Measurements from ENCODE around the gene KRT3. TPM values are rescaled to one million over a fixed set of nuclear protein-coding genes. Genes with fewer than 3 reads are reported as not detected.

The KRT3 gene
- total and polyA plus RNA-seq, 9 of the 15 experiments (the other 6 are each of a cell fraction or from before 2014, with no cell fraction given) = not detected

GRCh38 chr12:52836042-52836466 lies 40.1 kb upstream of the KRT3 start:
- no peak overlapping the region for H3K4me3 ChIP-seq
- no peaks in the 10 kb centered on the region for H3K36me3 ChIP-seq (ENCODE audit: control insufficient read depth, insufficient read depth, low read length)
- peak; percentile 41 for ATAC-seq
- peak overlapping the region; percentile 0; the same call in 1 of the 2 replicates for H3K4me2 ChIP-seq (ENCODE audit: insufficient read depth, low read length)
- H3K9me3 ChIP-seq (replicated peaks; ENCODE audit: control insufficient read depth, insufficient read depth, low read depth, low read length) = no peaks in the 10 kb centered on the region
- H3K79me2 ChIP-seq (ENCODE audit: control insufficient read depth, insufficient read depth, low read length) = no peaks in the 10 kb centered on the region
- no TSS peak for BruUV-seq (replicated peaks)
- peaks cover 13% of the 10 kb centered on the region in 2 experiments; a peak in 3 of 5 replicates for H3K4me1 ChIP-seq (replicated peaks in 1 of 2; ENCODE audit: control insufficient read depth in 2 of 2, insufficient read depth in 2 of 2, low read length in 2 of 2)
- CTCF ChIA-PET (ENCODE audit: low intra/inter-chr PET ratio) = interaction anchor here (0.5 kb wide), 1 partner anchor 144 kb away, joined by 3 read pairs; no protein-coding TSS in a partner anchor
- H3K9me1 ChIP-seq (ENCODE audit: control insufficient read depth, insufficient read depth, low read length) = no peaks in the 10 kb centered on the region
- H3K9ac ChIP-seq (ENCODE audit: insufficient read depth in 1 of 2, low read depth in 2 of 2, low read length in 2 of 2) = no peak overlapping the region
- 0 out of 2 replicates have a peak, but pooled peaks cover 13% of the 10 kb centered on the region for H4K20me1 ChIP-seq (replicated peaks; ENCODE audit: control insufficient read depth, insufficient read depth, low read length)
- no peak for FAIRE-seq
- intact Hi-C loops (cut with micrococcal nuclease) (no loop called here), in situ Hi-C loops (cut with MboI) (no loop called here)
- peaks cover 18 to 64% of the 10 kb centered on the region in 2 experiments for H3K27me3 ChIP-seq (ENCODE audit: control insufficient read depth in 2 of 2, insufficient read depth in 2 of 2, low read length in 2 of 2)
- 6% methylated on average over 7 of the region's 7 CpGs for WGBS (ENCODE audit: insufficient coverage, low coverage, missing lambda C conversion rate)
- no peak overlapping the region; the same call in 2 of the 3 replicates for H3K27ac ChIP-seq (ENCODE audit: extremely low read depth, low read depth, low read length)
- POLR2A ChIA-PET = interaction anchor here (0.8 kb wide), 1 partner anchor 15 kb away, joined by 3 read pairs; no protein-coding TSS in a partner anchor
- peak; percentile 50 to 61 (median 58) for DNase-seq (ENCODE audit: extremely low read depth in 1 of 4, low spot score in 3 of 4)
- no peak overlapping the region for H2AFZ ChIP-seq (ENCODE audit: low read depth, low read length)
- no peak for TF ChIP-seq CEBPG (CRISPR knock-in tag; IDR thresholded peaks at IDR 0.05)
- no peak for TF ChIP-seq CEBPG (tag; conservative IDR thresholded peaks at IDR 0.05 in 1 of 2, IDR thresholded peaks at IDR 0.05 in 1 of 2)
- no peak for TF ChIP-seq DEAF1 (CRISPR knock-in tag; IDR thresholded peaks at IDR 0.05)
- TF ChIP-seq ZNF551 (CRISPR knock-in tag; IDR thresholded peaks at IDR 0.05) = no peak
- no peak for TF ChIP-seq ZNF778 (CRISPR knock-in tag; IDR thresholded peaks at IDR 0.05)
- TF ChIP-seq PTRF (tag; IDR thresholded peaks at IDR 0.05) = no peak
- TF ChIP-seq MBD2 (IDR thresholded peaks at IDR 0.05; ENCODE audit: borderline replicate concordance, low read depth) = no peak
- 0 out of 4 replicates have a peak, but pooled peaks of 1 of the 2 experiments have one; percentile 22 for TF ChIP-seq NRF1 (conservative IDR thresholded peaks at IDR 0.05 in 1 of 2, IDR thresholded peaks at IDR 0.05 in 1 of 2)
- TF ChIP-seq ZNF212 (CRISPR knock-in tag; IDR thresholded peaks at IDR 0.05) = no peak
- peak; percentile 75 for TF ChIP-seq ARID1B (IDR thresholded peaks at IDR 0.05)
- TF ChIP-seq SMARCE1 (IDR thresholded peaks at IDR 0.05) = peak; percentile 69
- TF ChIP-seq ZBTB40 (IDR thresholded peaks at IDR 0.05) = no peak
- TF ChIP-seq ZBTB40 (CRISPR knock-in tag; IDR thresholded peaks at IDR 0.05) = no peak
